NCI-H2196 treated with DMSO at 0.1 percent for 48 hours (cell line): ENCODE measurements around the gene ISG15.
"Not testable (repeated sequence)": the region's sequence is repeated elsewhere in the genome, so short reads cannot be mapped to it uniquely, and the experiment has no call there.

Source experiments
- DNase-seq: peaks from one replicate; lab custom pipeline; 2025; ENCODE audit not compliant: unreplicated experiment; lab: John Stamatoyannopoulos, UW

The ISG15 gene

GRCh38 chr1:1026599-1027413, 13.5 kb downstream of the ISG15 start:
- no peak for DNase-seq

DNA sequence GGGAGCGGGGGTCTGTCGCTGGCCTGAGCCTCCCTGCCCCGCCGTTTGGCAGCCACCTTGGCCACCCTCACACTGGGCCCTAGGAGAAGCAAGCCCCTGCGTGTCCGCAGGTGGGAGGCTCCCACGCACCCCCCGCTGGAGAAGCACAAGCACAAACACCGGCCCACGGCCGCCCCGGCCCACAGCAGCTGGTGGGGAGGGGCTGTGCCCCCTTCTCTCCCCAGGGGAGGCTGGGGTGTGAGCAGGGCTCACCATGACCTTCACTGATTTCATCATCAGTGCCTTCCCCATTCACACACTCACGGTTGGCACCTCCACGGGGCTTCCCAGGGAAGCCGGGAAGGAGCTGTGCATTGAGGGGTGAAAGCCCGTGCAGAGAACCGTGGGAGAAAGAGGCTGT, 14.5 kb downstream of the ISG15 start:
- no peak for DNase-seq

DNA sequence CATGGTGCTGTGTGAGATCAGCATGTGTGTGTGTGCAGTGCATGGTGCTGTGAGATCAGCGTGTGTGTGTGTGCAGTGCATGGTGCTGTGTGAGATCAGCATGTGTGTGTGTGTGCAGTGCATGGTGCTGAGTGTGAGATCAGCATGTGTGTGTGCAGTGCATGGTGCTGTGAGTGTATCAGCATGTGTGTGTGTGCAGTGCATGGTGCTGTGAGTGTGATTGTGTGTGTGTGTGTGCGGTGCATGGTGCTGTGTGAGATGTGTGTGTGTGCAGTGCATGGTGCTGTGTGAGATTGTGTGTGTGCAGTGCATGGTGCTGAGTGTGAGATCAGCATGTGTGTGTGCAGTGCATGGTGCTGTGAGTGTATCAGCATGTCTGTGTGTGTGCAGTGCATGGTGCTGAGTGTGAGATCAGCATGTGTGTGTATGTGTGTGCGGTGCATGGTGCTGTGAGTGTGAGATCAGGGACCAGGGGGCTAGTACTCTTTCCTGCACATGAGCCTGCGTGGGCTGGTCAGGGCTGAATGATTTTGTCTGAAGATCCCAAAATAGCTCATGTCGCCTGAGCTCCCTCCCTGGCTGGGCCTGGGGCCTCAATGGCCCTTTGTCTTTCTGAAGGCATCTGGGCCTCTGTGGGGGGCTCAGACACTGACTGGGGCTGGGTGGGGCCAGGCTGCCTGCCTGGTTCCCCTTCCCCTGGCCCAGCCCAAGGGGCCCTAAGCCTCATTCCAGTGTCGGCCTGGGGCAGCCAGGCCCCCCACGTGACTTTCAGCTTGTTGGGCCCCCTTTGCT, 17.8 kb downstream of the ISG15 start:
- not testable (repeated sequence) for DNase-seq

- no peak for DNase-seq
Observed at GRCh38 chr1:1031659-1032235, 18.4 kb downstream of the ISG15 start.

- no peak for DNase-seq
Observed at GRCh38 chr1:1032424-1032823, 19.1 kb downstream of the ISG15 start.

DNA sequence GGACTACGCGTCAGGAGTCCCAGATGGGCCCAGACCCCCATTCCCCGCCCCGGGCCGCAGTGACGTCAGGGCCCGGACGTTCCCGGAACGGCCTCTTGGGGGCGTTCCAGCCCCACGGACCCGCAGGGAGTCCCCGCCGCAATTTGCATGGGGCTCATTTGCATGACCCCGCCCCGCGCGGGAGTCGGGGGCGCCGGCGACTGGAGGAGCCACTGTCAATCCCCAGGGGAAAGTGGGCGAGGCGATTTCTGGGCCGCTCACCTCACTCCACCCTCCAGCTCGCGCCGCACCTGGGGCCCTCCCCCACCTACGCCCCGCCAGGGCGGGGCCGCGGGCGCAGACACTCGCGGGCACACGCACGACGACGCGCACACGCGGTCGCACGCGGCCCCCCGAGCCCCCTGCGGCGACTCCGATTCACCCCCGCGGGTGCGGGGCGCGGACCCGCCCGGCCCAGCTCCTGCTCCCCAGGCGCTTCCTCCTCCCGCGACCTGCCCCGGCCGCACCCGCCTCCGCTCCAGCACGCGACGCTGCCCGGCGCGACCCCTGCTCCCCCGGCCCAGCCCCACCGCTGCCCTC, 19.8 kb downstream of the ISG15 start:
- DNase-seq = peak; percentile 80

DNA sequence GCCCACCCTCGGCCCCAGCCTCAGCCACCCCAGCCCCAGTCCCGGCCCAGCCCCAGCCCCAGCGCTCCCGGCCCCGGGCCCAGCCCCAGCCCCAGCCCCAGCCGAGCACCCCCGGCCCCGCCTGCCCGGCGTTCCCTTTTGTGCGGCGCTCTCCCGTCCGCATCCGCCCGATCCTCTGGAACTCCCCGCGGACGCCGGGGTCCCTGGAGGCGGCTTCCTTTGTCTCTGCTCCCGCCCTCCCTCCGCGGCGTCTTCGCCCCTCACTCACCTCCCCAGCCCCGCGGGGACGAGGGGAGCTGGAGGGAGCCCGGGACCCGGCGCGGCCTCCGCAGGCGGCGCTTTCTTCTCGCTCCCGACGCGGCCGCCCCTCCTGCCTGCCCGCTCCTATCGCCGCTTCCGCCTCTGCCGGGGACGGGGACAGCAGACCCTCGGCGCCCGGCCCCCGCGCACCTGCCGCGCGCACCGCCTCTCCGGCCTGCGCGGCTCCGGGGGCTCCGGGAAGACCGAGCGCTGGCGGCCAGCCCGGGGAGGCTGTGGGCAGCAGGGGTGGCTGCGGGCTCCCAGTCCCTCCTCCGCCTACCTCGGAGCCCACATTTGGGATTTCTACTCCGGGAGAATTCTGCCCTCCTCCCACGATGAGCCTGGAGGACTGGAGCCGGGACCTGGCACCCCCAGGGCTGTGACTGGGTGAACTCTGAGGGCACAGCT, 20.6 kb downstream of the ISG15 start:
- DNase-seq = no peak

- no peak for DNase-seq
Observed at GRCh38 chr1:1034439-1034781, 21.1 kb downstream of the ISG15 start.

GRCh38 chr1:1035291-1035943, 22.1 kb downstream of the ISG15 start:
- no peak for DNase-seq

DNA sequence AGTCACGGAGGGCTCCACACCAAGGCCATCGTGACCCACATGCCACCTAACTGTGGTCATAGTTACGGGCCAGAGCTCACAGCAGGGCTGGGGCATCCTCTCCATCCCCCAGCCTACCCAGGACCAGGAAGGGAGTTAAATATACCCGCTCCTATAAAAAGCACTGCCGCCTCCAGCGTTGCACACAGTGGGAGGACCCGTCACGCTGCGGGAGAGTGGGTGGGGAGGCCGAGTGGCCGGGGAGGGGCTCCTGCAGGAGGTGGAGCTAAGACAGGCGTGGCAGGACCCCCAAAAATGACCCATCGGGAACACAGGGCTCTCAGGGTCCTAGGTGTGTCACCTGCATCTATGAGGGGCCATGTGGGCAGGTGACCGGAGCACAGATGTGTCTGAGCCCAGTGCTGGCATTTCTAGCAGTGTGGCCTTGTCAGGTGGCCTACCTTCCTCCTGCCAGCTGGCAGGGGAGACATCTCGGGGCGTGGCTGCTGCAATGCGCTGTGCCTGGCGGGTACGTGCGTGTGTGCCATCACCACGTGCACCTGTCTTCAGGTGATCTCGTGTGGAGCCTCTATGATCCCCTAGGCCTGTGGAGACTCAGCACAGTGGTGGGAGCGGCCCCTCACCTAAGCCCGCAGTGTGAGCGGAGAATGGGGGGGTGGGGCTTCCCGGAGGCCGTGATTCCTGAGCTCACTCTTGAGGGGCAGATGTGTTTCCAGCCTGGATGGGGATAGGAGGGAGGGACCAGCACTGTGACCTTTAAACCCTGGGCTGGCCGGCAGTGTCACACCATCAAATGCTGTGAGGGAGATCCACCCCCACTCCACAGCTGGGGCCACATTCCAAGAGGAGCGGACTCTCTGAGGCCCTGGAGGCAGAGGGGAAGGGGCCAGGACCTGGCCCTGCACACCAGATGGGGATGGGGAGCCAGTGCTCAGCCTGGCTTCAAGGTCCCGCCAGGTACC, 24.4 kb downstream of the ISG15 start:
- no peak for DNase-seq

GRCh38 chr1:1038694-1039093, 25.4 kb downstream of the ISG15 start:
- no peak for DNase-seq

- no peak for DNase-seq
Observed at GRCh38 chr1:1039145-1039910, 26.0 kb downstream of the ISG15 start.

- DNase-seq = peak; percentile 49
Observed at GRCh38 chr1:1040004-1040991, 27.0 kb downstream of the ISG15 start.

GRCh38 chr1:1041092-1041523, 27.8 kb downstream of the ISG15 start:
- DNase-seq = no peak

DNA sequence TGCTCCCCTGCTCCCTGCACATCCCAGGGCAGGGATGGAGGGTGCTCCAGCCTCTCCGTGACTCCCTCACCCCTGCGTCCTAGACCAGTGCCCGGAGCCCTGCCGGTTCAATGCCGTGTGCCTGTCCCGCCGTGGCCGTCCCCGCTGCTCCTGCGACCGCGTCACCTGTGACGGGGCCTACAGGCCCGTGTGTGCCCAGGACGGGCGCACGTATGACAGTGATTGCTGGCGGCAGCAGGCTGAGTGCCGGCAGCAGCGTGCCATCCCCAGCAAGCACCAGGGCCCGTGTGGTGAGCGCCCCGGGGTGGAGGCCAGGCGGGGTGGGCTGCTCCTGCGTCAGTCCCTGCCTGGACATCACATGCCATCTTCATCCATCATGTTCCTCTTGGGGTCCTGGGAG, 28.6 kb downstream of the ISG15 start:
- no peak for DNase-seq

GRCh38 chr1:1042835-1043234, 29.5 kb downstream of the ISG15 start:
- no peak for DNase-seq

DNA sequence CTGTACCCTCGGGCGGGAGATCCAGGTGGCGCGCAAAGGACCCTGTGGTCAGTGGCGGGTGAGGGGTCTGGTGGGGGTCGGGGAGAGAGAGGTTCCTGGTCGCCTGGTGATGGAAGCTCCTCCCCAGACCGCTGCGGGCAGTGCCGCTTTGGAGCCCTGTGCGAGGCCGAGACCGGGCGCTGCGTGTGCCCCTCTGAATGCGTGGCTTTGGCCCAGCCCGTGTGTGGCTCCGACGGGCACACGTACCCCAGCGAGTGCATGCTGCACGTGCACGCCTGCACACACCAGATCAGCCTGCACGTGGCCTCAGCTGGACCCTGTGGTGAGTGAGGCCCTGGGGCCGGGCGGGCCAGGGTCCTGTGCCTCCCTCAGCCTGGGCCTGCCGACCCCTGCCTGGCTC, 30.1 kb downstream of the ISG15 start:
- no peak for DNase-seq
